IMR-90 (cell line): ENCODE data around the gene MGAT5. TPM values are rescaled to one million over a fixed set of nuclear protein-coding genes. Genes with fewer than 3 reads are reported as not detected.

Experiments
- ATAC-seq: fragments of 200-7000 bp; cut with Tn5 transposase; 2 replicates; pipeline ENCODE4 v1.9.1; 2020; ENCODE audit warnings: low read depth, mild to moderate bottlenecking, moderate library complexity
- BruUV-seq: library from RNA; stranded (reverse); fragments of 400-500 nt; replicated peaks from 2 replicates; lab custom pipeline; 2021; lab: Mats Ljungman, UMichigan
- CTCF ChIA-PET: fragments of 300-600 bp; formaldehyde crosslinking; extraction: SDS; loops from one replicate; lab custom pipeline; 2021; ENCODE audit warnings: antibody characterized with exemption; lab: Yijun Ruan, JAX
- POLR2A ChIA-PET: fragments of 300-600 bp; sonication (Branson Sonifier 250); formaldehyde crosslinking; loops from one replicate; lab custom pipeline; 2022; ENCODE audit warnings: antibody characterized with exemption; ENCODE audit not compliant: unreplicated experiment; lab: Charles Lee
- DNase-seq: peaks from one replicate; pipeline ENCODE4 v3.0.0; 2013
- H2AFZ ChIP-seq: replicated peaks from 2 replicates; pipeline ENCODE3; 2013; ENCODE audit warnings: low read length, mild to moderate bottlenecking; ENCODE audit not compliant: poor library complexity
- H2AK5ac ChIP-seq: 2 replicates; pipeline ENCODE4 v1.6.1; 2013; ENCODE audit warnings: low read depth, low read length, inconsistent platforms
- H2AK9ac ChIP-seq: replicated peaks from 2 replicates; pipeline ENCODE3; 2013; ENCODE audit warnings: mild to moderate bottlenecking, low read depth, low read length, moderate library complexity; ENCODE audit not compliant: poor library complexity
- H2BK120ac ChIP-seq: 2 replicates; pipeline ENCODE4 v1.6.1; 2013; ENCODE audit warnings: low read depth, low read length, inconsistent platforms
- H2BK15ac ChIP-seq: 3 replicates; pipeline ENCODE4 v1.6.1; 2013; ENCODE audit warnings: low read depth, low read length, inconsistent platforms
- H2BK20ac ChIP-seq: 2 replicates; pipeline ENCODE4 v1.6.1; 2013; ENCODE audit warnings: low read depth, mild to moderate bottlenecking, inconsistent platforms, low read length, moderate library complexity
- H2BK5ac ChIP-seq: 2 replicates; pipeline ENCODE4 v1.6.1; 2013; ENCODE audit warnings: mild to moderate bottlenecking, low read depth, low read length, inconsistent platforms; ENCODE audit not compliant: poor library complexity, severe bottlenecking
- H3K14ac ChIP-seq: replicated peaks from 2 replicates; pipeline ENCODE4 v1.6.1; 2013; ENCODE audit warnings: low read depth, low read length, inconsistent platforms
- H3K18ac ChIP-seq: 2 replicates; pipeline ENCODE4 v1.6.1; 2013; ENCODE audit warnings: low read depth, low read length, control low read depth
- H3K23ac ChIP-seq: 2 replicates; pipeline ENCODE4 v1.6.1; 2013; ENCODE audit warnings: low read depth, low read length, inconsistent platforms
- H3K27ac ChIP-seq: 2 replicates; pipeline ENCODE4 v1.5.1; 2013; ENCODE audit warnings: mild to moderate bottlenecking, control low read depth, low read length; ENCODE audit not compliant: insufficient read depth
- H3K27me3 ChIP-seq: 2 replicates; pipeline ENCODE4 v1.6.1; 2013; ENCODE audit warnings: low read length; ENCODE audit not compliant: control insufficient read depth, insufficient read depth
- H3K36me3 ChIP-seq: 2 replicates; pipeline ENCODE4 v1.6.1; 2013; ENCODE audit warnings: low read length, mixed read lengths; ENCODE audit not compliant: control insufficient read depth, insufficient read depth
- H3K4ac ChIP-seq: 2 replicates; pipeline ENCODE4 v1.6.1; 2013; ENCODE audit warnings: low read depth, low read length, inconsistent platforms
- H3K4me1 ChIP-seq: 2 replicates; pipeline ENCODE4 v1.6.1; 2013; ENCODE audit warnings: low read length, mixed read lengths; ENCODE audit not compliant: control insufficient read depth, insufficient read depth
- H3K4me2 ChIP-seq: 2 replicates; pipeline ENCODE4 v1.6.1; 2013; ENCODE audit warnings: low read depth, mild to moderate bottlenecking, control low read depth, low read length, moderate library complexity
- H3K4me3 ChIP-seq: 2 replicates; pipeline ENCODE4 v1.5.1; 2013; ENCODE audit warnings: low read depth, mild to moderate bottlenecking, control low read depth, low read length, moderate library complexity; ENCODE audit not compliant: insufficient read depth
- H3K56ac ChIP-seq: 2 replicates; pipeline ENCODE4 v1.6.1; 2013; ENCODE audit warnings: low read length, inconsistent platforms; ENCODE audit not compliant: insufficient read depth; ENCODE audit errors: extremely low read depth
- H3K79me1 ChIP-seq, 2 experiments: 2 replicates each; pipeline ENCODE4 v1.6.1; 2013; ENCODE audit warnings: low read length in 2 of 2, inconsistent platforms in 1 of 2, low read depth in 1 of 2
- H3K9ac ChIP-seq: 2 replicates; pipeline ENCODE4 v1.6.1; 2013; ENCODE audit warnings: low read depth, low read length, control low read depth
- H3K9me1 ChIP-seq: 2 replicates; pipeline ENCODE4 v1.6.1; 2013; ENCODE audit warnings: low read length, inconsistent platforms; ENCODE audit not compliant: insufficient read depth
- H3K9me3 ChIP-seq: 2 replicates; pipeline ENCODE4 v1.6.1; 2013; ENCODE audit warnings: low read length; ENCODE audit not compliant: control insufficient read depth, insufficient read depth
- H4K20me1 ChIP-seq: 2 replicates; pipeline ENCODE4 v1.6.1; 2013; ENCODE audit warnings: low read length, inconsistent platforms; ENCODE audit not compliant: insufficient read depth
- H4K5ac ChIP-seq: 2 replicates; pipeline ENCODE4 v1.6.1; 2013; ENCODE audit warnings: mild to moderate bottlenecking, low read depth, low read length, control low read depth
- H4K8ac ChIP-seq, 2 experiments: 2 replicates each; pipeline ENCODE4 v1.6.1; 2013; ENCODE audit warnings: low read depth in 2 of 2, low read length in 2 of 2, control low read depth in 1 of 2, inconsistent platforms in 1 of 2
- H4K91ac ChIP-seq: 2 replicates; pipeline ENCODE4 v1.6.1; 2013; ENCODE audit warnings: low read depth, low read length, inconsistent platforms; ENCODE audit not compliant: insufficient read depth
- CEBPB ChIP-seq: IDR thresholded peaks from 2 replicates; pipeline ENCODE4 v1.6.1; 2012; ENCODE audit warnings: low read depth, low read length, improper control_type of control experiment
- ELK1 ChIP-seq: fragments of 150-350 bp; IDR thresholded peaks from 2 replicates; pipeline ENCODE4 v1.6.1; 2016; ENCODE audit warnings: low read depth, mild to moderate bottlenecking, low read length, moderate library complexity, borderline replicate concordance
- MAFK ChIP-seq: IDR thresholded peaks from 2 replicates; pipeline ENCODE4 v1.6.1; 2012; ENCODE audit warnings: low read depth, low read length, improper control_type of control experiment
- POLR2A ChIP-seq: IDR thresholded peaks from 2 replicates; pipeline ENCODE4 v1.6.1; 2012; ENCODE audit warnings: mild to moderate bottlenecking, low read depth, low read length
- RAD21 ChIP-seq: IDR thresholded peaks from 2 replicates; pipeline ENCODE4 v1.6.1; 2012; ENCODE audit warnings: low read length, improper control_type of control experiment
- WGBS, 2 experiments: methylation state at CpG; one replicate each; pipeline versions ENCODE4 v1.1.5 to v1.1.7; 2013; ENCODE audit warnings: missing lambda C conversion rate in 2 of 2; ENCODE audit not compliant: insufficient read length in 1 of 2; ENCODE audit errors: extremely low coverage in 2 of 2; 5-methylcytosine and 5-hydroxymethylcytosine counted together
- dilution Hi-C: fragments of 300-500 bp; cut with HindIII; formaldehyde crosslinking; loops from one replicate; pipeline ENCODE4 v1.14.3; 2018; ENCODE audit warnings: low sequenced_read_pairs; ENCODE audit not compliant: unreplicated experiment
- in situ Hi-C: fragments of 300-500 bp; cut with MboI; formaldehyde crosslinking; loops from 3 replicates; pipeline ENCODE4 v1.14.3; 2019; ENCODE audit warnings: low sequenced_read_pairs, inconsistent platforms, mixed read lengths
- intact Hi-C: fragments of 100-400 bp; cut with micrococcal nuclease; formaldehyde crosslinking; loops from 2 replicates; pipeline ENCODE4 v1.10.0; 2022
- polyA plus RNA-seq, 3 experiments: library from polyadenylated mRNA; depleted of rRNA; stranded (reverse); fragments of >200 nt; gene quantifications; 2 replicates each; pipeline ENCODE4 v1.2.3, GENCODE V29; 2012; ENCODE audit warnings: low replicate concordance in 1 of 3
- total RNA-seq: library from RNA; depleted of rRNA; stranded (reverse); fragments of >200 nt; gene quantifications from 2 replicates; pipeline ENCODE4 v1.2.3, GENCODE V29; 2012

Gene MGAT5
- total and polyA plus RNA-seq, 2 of the 4 experiments (the other 2 are of a cell fraction): 22.9 to 59.9 TPM

- Histone ChIP-seq H3K36me3 (no peaks in the 10 kb centered on the region), H3K14ac (no peak overlapping the region), H3K4me2 (no peak overlapping the region), H3K23ac (no peak overlapping the region), H2AFZ (no peak overlapping the region), H3K27me3 (peaks cover 8% of the 10 kb centered on the region; the same call in 1 of the 2 replicates), H3K9me1 (no peaks in the 10 kb centered on the region), H2BK20ac (no peak overlapping the region), H3K79me1 (no peaks in the 10 kb centered on the region), H3K18ac (no peak overlapping the region), H2AK9ac (no peak overlapping the region), H2AK5ac (no peak overlapping the region), H2BK120ac (no peak overlapping the region), H3K4ac (no peak overlapping the region), H3K4me3 (no peak overlapping the region), H4K5ac (no peak overlapping the region), H3K56ac (no peak overlapping the region), H4K8ac (no peak overlapping the region), H4K91ac (no peak overlapping the region), H3K27ac (no peak overlapping the region), H4K20me1 (no peaks in the 10 kb centered on the region), H2BK15ac (no peak overlapping the region), H3K4me1 (no peaks in the 10 kb centered on the region), H2BK5ac (no peak overlapping the region), H3K9me3 (no peaks in the 10 kb centered on the region; the same call in 1 of the 2 replicates), H3K9ac (no peak overlapping the region)
- no peak for DNase-seq
- POLR2A ChIA-PET: no interaction called here
- TF ChIP-seq CEBPB: no peak
- TF ChIP-seq RAD21: no peak
- no peak for TF ChIP-seq ELK1
- TF ChIP-seq MAFK: no peak
- TF ChIP-seq POLR2A: no peak
- no TSS peak for BruUV-seq
- in situ Hi-C loops: no loop called here
- intact Hi-C loops: no loop called here
- 83% methylated on average over 1 of the region's 6 CpGs; no CpG with 5 or more reads in 1 of the 2 experiments for WGBS, 2 experiments
- dilution Hi-C loops: no loop called here
- CTCF ChIA-PET: no interaction called here
- ATAC-seq: no peak
Observed at GRCh38 chr2:134482131-134482723, 228.4 kb downstream of the MGAT5 start.
